HepG2 (cell line): ENCODE data around the gene TRIM15. TPM values are rescaled to one million over a fixed set of nuclear protein-coding genes. Genes with fewer than 3 reads are reported as not detected.

Source experiments
- AGO1 ChIP-seq: fragments of 200-400 bp; formaldehyde crosslinking; IDR thresholded peaks from 2 replicates; pipeline ENCODE4 v1.6.1; 2017; ENCODE audit warnings: mild to moderate bottlenecking, low read depth, low read length, moderate library complexity; ENCODE audit not compliant: poor library complexity, severe bottlenecking
- ARNTL ChIP-seq: sonication (generic); formaldehyde crosslinking; IDR thresholded peaks from 2 replicates; pipeline ENCODE4 v1.4.0; 2020; ENCODE audit warnings: mild to moderate bottlenecking, missing genetic modification reagents
- BHLHE40 ChIP-seq: IDR thresholded peaks from 2 replicates; pipeline ENCODE4 v1.6.1; 2011; ENCODE audit warnings: low read length, improper control_type of control experiment
- GATA4 ChIP-seq: sonication (generic); IDR thresholded peaks from 2 replicates; pipeline ENCODE4 v1.6.1; 2016; ENCODE audit warnings: antibody characterized with exemption, low read depth, borderline replicate concordance
- HOXA5 ChIP-seq: sonication (generic); formaldehyde crosslinking; IDR thresholded peaks from 2 replicates; pipeline ENCODE4 v1.4.0; 2020; ENCODE audit warnings: missing genetic modification reagents
- MYNN ChIP-seq: sonication (generic); formaldehyde crosslinking; IDR thresholded peaks from 2 replicates; pipeline ENCODE4 v1.4.0; 2020; ENCODE audit warnings: mild to moderate bottlenecking, low read depth, missing genetic modification reagents
- RARA ChIP-seq: IDR thresholded peaks from 2 replicates; pipeline ENCODE4 v1.6.1; 2016; ENCODE audit warnings: missing genetic modification reagents, missing compliant biosample characterization
- RBFOX2 ChIP-seq: fragments of 200-400 bp; formaldehyde crosslinking; IDR thresholded peaks from 2 replicates; pipeline ENCODE4 v1.6.1; 2017; ENCODE audit warnings: low read depth, mild to moderate bottlenecking, low read length
- REPIN1 ChIP-seq: sonication (generic); formaldehyde crosslinking; IDR thresholded peaks from 2 replicates; pipeline ENCODE4 v1.8.0; 2022; ENCODE audit warnings: missing genetic modification reagents, low read depth, mild to moderate bottlenecking, borderline replicate concordance
- SP5 ChIP-seq: IDR thresholded peaks from 2 replicates; pipeline ENCODE4 v1.6.1; 2016; ENCODE audit warnings: low read depth, borderline replicate concordance
- ZFP1 ChIP-seq: IDR thresholded peaks from 2 replicates; pipeline ENCODE4 v1.6.1; 2016
- ZNF251 ChIP-seq: sonication (generic); formaldehyde crosslinking; IDR thresholded peaks from 2 replicates; pipeline ENCODE4 v1.9.0; 2021; ENCODE audit warnings: mild to moderate bottlenecking, missing genetic modification reagents
- ZNF563 ChIP-seq: sonication (generic); formaldehyde crosslinking; IDR thresholded peaks from 2 replicates; pipeline ENCODE4 v1.8.0; 2022; ENCODE audit warnings: mild to moderate bottlenecking, moderate library complexity, missing genetic modification reagents
- ZNF564 ChIP-seq: sonication (generic); formaldehyde crosslinking; IDR thresholded peaks from 2 replicates; pipeline ENCODE4 v1.8.1; 2023; ENCODE audit warnings: mild to moderate bottlenecking, missing genetic modification reagents
- ZNF850 ChIP-seq: sonication (generic); formaldehyde crosslinking; conservative IDR thresholded peaks from 2 replicates; pipeline ENCODE4 v1.9.0; 2021; ENCODE audit warnings: mild to moderate bottlenecking, missing genetic modification reagents
- polyA plus RNA-seq, 8 experiments: library from polyadenylated mRNA; depleted of rRNA in 3 of 8; stranded (reverse) in 7 of 8; unstranded in 1 of 8; fragments of >200 nt; fragmentation: Illumina TruSeq in 4 of 8; extraction: Trizol in 4 of 8; gene quantifications; 2 replicates each; pipeline versions ENCODE4 v1.2.1 to v1.2.3, GENCODE V29; 2011 to 2016; ENCODE audit warnings: low read depth in 4 of 8, missing spikeins in 1 of 8, mixed read lengths in 1 of 8; ENCODE audit not compliant: insufficient read depth in 1 of 8
- total RNA-seq, 5 experiments: library from RNA; depleted of rRNA; stranded (reverse); fragments of >200 nt; fragmentation: Illumina TruSeq; extraction: Trizol; gene quantifications; 2 replicates each; pipeline ENCODE4 v1.2.3, GENCODE V29; 2016; ENCODE audit warnings: low read depth in 1 of 5
- TF ChIP-seq, protein P1 (sequence below): sonication (generic); formaldehyde crosslinking; IDR thresholded peaks from one replicate; pipeline ENCODE4 v1.5.1; 2020; ENCODE audit warnings: mild to moderate bottlenecking, missing genetic modification reagents; ENCODE audit errors: not compliant biosample characterization
- TF ChIP-seq, protein P2 (sequence below), 2 experiments: fragments of 450-650 bp in 1 of 2; sonication (generic) in 1 of 2; formaldehyde crosslinking; IDR thresholded peaks; 2 replicates each; pipeline versions ENCODE4 v1.5.0 to v1.8.0; 2020 to 2022; ENCODE audit warnings: mild to moderate bottlenecking in 1 of 2, missing genetic modification reagents in 1 of 2
- TF ChIP-seq, protein P3 (sequence below): sonication (generic); formaldehyde crosslinking; IDR thresholded peaks from 2 replicates; pipeline ENCODE4 v1.4.0; 2020; ENCODE audit warnings: mild to moderate bottlenecking, missing genetic modification reagents

TRIM15 gene
- total and polyA plus RNA-seq, 2 of the 13 experiments (the other 11 are each of a cell fraction or from before 2014, with no cell fraction given), result 35.1 to 38.2 TPM

DNA sequence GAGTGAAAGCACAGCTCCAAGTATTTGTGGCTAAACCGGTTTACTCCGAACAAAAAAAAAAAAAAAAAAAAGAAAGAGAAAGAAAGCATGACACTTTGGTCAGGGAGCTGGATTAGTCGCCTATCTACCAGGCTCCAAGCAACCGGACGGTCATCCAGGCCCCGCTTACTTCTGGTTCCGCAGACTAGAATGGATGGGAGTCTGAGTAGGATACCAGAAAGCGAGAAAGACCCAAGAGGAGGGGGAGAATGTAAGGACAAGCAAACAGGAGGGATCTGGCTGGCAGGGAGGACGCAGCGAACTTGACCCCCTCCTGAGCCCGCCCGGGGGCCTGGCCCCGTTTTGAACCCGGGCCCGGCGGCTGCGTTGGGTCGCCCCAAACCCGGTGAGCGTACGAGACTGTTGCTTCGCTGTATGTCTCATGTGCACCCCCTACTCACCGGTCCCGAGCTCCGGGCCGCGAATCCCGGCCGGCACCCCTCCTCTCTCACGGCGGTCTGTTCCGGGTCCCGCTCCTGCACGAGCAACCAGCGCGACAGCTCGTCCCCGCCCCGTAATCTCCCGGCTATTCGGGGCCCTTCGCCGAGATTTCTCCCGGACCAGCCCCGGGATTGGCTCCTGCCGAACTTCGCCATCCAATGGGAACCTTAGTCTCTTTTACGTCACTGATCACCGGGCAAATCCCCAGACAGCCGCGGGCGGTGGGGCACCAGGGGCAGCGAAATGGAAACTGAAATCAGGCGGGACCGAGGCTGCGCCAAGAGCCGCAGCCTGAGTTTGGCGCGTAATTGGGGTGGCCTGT, 49.7 kb downstream of the TRIM15 start, which contains the start of gene TRIM26 (continued):
- TF ChIP-seq, protein P1, sequence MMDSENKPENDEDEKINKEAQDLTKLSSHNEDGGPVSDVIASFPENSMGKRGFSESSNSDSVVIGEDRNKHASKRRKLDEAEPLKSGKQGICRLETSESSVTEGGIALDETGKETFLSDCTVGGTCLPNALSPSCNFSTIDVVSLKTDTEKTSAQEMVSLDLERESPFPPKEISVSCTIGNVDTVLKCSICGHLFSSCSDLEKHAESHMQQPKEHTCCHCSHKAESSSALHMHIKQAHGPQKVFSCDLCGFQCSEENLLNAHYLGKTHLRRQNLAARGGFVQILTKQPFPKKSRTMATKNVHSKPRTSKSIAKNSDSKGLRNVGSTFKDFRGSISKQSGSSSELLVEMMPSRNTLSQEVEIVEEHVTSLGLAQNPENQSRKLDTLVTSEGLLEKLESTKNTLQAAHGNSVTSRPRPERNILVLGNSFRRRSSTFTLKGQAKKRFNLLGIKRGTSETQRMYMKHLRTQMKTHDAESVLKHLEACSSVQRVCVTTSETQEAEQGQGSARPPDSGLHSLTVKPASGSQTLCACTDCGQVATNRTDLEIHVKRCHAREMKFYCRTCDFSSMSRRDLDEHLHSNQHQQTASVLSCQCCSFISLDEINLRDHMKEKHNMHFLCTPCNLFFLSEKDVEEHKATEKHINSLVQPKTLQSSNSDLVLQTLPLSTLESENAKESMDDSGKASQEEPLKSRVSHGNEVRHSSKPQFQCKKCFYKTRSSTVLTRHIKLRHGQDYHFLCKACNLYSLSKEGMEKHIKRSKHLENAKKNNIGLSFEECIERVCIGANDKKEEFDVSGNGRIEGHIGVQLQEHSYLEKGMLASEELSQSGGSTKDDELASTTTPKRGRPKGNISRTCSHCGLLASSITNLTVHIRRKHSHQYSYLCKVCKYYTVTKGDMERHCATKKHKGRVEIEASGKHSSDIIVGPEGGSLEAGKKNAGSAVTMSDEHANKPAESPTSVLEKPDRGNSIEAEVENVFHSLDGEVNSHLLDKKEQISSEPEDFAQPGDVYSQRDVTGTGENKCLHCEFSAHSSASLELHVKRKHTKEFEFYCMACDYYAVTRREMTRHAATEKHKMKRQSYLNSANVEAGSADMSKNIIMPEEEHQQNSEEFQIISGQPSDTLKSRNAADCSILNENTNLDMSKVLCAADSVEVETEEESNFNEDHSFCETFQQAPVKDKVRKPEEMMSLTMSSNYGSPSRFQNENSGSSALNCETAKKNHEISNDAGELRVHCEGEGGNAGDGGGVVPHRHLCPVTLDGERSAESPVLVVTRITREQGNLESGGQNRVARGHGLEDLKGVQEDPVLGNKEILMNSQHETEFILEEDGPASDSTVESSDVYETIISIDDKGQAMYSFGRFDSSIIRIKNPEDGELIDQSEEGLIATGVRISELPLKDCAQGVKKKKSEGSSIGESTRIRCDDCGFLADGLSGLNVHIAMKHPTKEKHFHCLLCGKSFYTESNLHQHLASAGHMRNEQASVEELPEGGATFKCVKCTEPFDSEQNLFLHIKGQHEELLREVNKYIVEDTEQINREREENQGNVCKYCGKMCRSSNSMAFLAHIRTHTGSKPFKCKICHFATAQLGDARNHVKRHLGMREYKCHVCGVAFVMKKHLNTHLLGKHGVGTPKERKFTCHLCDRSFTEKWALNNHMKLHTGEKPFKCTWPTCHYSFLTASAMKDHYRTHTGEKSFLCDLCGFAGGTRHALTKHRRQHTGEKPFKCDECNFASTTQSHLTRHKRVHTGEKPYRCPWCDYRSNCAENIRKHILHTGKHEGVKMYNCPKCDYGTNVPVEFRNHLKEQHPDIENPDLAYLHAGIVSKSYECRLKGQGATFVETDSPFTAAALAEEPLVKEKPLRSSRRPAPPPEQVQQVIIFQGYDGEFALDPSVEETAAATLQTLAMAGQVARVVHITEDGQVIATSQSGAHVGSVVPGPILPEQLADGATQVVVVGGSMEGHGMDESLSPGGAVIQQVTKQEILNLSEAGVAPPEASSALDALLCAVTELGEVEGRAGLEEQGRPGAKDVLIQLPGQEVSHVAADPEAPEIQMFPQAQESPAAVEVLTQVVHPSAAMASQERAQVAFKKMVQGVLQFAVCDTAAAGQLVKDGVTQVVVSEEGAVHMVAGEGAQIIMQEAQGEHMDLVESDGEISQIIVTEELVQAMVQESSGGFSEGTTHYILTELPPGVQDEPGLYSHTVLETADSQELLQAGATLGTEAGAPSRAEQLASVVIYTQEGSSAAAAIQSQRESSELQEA (CRISPR knock-in tag), result no peak
- TF ChIP-seq ZNF850 (CRISPR knock-in tag), result peak; percentile 60; the same call in 1 of the 2 replicates
- 0 out of 2 replicates have a peak, but pooled peaks have one; percentile 61 for TF ChIP-seq ZNF251 (CRISPR knock-in tag)
- TF ChIP-seq HOXA5 (CRISPR knock-in tag), result peak; percentile 92; the same call in 1 of the 2 replicates
- TF ChIP-seq, protein P2, sequence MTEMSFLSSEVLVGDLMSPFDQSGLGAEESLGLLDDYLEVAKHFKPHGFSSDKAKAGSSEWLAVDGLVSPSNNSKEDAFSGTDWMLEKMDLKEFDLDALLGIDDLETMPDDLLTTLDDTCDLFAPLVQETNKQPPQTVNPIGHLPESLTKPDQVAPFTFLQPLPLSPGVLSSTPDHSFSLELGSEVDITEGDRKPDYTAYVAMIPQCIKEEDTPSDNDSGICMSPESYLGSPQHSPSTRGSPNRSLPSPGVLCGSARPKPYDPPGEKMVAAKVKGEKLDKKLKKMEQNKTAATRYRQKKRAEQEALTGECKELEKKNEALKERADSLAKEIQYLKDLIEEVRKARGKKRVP (CRISPR knock-in tag; IDR thresholded peaks at IDR 0.05), result no peak
- TF ChIP-seq GATA4, result peak; percentile 62; the same call in 1 of the 2 replicates
- TF ChIP-seq REPIN1 (CRISPR knock-in tag), result peak; percentile 89
- TF ChIP-seq, protein P3, sequence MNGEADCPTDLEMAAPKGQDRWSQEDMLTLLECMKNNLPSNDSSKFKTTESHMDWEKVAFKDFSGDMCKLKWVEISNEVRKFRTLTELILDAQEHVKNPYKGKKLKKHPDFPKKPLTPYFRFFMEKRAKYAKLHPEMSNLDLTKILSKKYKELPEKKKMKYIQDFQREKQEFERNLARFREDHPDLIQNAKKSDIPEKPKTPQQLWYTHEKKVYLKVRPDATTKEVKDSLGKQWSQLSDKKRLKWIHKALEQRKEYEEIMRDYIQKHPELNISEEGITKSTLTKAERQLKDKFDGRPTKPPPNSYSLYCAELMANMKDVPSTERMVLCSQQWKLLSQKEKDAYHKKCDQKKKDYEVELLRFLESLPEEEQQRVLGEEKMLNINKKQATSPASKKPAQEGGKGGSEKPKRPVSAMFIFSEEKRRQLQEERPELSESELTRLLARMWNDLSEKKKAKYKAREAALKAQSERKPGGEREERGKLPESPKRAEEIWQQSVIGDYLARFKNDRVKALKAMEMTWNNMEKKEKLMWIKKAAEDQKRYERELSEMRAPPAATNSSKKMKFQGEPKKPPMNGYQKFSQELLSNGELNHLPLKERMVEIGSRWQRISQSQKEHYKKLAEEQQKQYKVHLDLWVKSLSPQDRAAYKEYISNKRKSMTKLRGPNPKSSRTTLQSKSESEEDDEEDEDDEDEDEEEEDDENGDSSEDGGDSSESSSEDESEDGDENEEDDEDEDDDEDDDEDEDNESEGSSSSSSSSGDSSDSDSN (CRISPR knock-in tag), result peak; percentile 85
- TF ChIP-seq ZFP1, result no peak
- peak; percentile 74; the same call in 1 of the 2 replicates for TF ChIP-seq ZNF563 (CRISPR knock-in tag)
- TF ChIP-seq AGO1, result peak; percentile 58
- TF ChIP-seq SP5 (CRISPR knock-in tag), result peak; percentile 73
- TF ChIP-seq BHLHE40, result peak; percentile 64; the same call in 1 of the 2 replicates
- TF ChIP-seq ZNF564 (CRISPR knock-in tag), result no peak; the same call in 1 of the 2 replicates
- TF ChIP-seq RBFOX2, result peak; percentile 96
- TF ChIP-seq MYNN, result 0 out of 2 replicates have a peak, but pooled peaks have one; percentile 26
- peak; percentile 81 for TF ChIP-seq ARNTL (CRISPR knock-in tag)
- peak; percentile 55; the same call in 1 of the 2 replicates for TF ChIP-seq RARA
